GM21529 (cell line): ENCODE measurements around the gene SNX25.

Source experiments
- ATAC-seq: cut with Tn5 transposase; IDR thresholded peaks from one replicate; pipeline ENCODE4 v1.9.1; 2021; ENCODE audit not compliant: unreplicated experiment

The SNX25 gene

DNA sequence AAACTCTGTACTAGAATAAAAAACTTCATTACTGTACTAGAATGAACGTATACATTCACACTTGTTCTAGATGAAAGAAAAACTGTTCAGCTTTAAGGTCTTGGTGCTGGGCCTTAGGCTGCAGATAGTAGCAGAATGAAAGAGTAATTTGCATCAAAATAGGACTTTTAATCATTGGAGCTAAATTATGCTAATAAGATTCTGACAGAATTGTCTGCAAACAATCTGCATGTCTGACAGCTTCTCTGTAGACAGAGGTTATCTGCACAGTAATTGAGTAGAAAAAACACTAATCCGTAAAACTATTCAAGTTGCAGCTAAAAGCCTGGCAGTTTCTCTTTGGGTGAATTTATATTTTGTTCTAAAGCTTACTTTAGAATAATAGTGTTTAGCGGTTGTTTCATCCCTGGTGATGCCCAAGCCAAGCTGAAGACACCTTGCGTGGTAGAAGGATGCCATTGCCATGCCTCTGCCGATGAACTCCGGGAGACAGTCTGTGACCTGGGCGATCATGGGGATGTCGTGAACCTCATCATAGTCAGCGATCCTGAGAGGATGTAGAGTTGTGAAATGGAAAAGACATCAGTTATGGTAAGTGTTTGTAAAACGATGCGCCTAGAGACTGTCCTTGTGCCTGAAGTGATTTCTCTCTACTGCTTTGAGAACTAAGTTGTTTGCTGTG is 161.0 kb downstream of the SNX25 start:
- ATAC-seq, result no peak

DNA sequence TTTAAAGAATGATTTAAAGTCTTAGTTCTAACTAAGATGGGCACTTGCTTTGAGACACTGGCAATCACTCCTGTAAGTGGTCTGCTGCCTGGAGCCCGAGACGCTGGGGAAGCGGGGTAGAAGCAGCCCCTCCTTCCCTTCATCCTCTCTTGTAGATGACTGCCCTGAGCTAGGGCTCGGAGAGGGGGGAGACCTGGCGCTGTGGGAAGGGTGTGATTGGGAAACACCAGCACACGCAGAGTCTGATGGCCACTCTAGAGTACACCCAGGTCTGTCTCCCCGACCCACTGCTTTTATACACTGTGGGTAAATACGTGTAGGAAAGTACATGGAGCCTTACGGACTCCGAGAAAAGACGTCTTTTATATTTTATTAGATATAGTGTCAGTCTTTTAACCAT is 162.3 kb downstream of the SNX25 start:
- no peak for ATAC-seq

DNA sequence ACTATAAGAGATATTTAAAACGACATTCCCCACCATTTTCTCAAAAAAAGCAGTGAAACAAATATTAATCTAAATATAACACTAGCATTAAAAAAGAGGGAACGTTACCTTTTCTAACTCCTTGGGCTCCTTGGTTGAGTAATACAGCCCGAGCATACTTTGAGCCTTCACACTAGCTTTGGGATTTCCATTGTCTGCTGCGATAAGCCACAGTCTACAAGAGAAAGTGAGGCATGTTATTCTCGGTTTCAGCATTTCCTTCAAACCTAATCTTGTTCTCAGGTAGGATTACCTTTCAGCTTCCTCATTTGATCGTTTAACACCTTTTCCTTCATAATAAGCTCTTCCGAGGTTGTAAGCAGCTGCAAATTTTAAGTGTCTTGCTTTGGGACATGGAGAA is 164.6 kb downstream of the SNX25 start:
- no peak for ATAC-seq

DNA sequence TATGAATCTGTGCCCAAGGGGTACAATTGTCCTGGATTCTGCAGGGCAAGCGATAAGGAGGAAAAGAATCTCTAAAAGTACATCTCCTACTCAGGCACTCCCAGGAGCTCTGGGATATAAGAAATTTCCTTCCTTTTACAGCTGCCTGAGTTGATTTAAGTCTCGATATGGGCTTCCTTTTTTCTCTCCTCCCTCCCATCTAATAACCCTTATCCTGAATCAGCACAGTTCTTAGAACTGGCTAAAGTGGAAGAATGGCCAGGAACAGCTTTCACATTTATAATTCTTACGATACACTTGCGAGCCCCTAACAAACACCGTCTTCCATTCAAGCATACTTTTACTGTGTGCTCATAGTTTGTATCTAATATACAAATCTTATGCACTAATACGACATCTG is 165.2 kb downstream of the SNX25 start:
- ATAC-seq, result no peak

DNA sequence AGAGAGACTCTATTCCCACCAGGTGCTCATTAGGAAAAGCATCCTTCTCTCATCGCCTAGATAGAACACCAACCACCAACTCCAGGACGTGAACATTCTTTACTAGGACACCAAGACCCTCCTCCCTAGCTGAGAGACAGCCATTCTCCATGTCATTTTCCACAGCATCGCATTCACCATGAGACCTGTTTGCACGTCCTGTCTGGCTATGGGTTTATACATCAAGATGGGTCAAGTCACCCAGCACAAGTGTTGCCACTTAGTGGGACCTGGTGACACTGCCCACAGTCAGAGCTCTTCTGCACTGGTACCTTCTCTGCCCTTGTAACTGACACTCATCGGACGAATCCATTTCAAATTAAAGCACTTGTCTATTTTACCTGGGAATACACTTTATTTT is 168.9 kb downstream of the SNX25 start:
- ATAC-seq, result no peak

DNA sequence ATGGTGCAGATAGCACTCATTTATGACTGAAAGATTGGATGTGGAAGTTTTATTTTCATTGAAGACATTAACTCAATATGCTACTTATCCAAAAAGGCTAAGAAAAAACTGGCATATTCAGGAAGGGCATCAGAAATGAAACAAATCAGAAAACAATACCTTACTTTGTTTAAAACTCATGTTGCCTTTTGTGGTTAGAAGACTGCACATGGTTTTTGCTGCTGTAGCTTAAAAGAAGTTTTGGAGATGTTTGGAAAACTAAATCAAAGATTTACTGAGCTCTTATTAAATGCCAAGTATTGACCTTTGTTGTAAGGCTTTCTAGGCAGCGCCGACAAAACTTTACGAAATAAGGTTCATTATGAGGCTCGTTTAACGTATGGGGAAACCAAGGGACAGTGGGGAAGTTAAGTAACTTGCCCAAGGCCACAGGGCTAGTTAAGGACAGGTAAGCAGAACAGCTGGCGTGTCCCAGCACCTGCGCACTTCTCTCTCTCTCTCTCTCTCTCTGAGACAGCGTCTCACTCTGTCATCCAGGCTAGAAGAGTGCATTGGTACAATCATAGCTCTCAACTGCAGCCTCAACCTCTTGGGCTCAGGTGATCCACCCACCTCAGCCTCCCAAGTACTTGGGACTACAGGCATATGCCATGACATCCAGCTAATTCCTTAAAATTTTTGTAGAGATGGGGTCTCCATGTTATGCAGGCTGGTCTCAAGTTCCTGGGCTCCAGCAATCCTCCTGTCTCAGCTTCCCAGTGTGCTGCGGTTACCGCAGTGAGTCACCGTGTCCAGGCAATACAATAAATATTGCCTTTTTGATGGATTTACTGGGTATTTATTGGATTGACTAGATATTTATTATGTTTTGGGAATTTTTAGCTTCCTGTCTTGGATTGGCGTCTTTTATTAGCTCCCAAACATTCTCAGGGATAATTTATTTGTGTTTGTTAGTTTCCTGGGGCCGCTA is 170.2 kb downstream of the SNX25 start:
- ATAC-seq, result no peak

DNA sequence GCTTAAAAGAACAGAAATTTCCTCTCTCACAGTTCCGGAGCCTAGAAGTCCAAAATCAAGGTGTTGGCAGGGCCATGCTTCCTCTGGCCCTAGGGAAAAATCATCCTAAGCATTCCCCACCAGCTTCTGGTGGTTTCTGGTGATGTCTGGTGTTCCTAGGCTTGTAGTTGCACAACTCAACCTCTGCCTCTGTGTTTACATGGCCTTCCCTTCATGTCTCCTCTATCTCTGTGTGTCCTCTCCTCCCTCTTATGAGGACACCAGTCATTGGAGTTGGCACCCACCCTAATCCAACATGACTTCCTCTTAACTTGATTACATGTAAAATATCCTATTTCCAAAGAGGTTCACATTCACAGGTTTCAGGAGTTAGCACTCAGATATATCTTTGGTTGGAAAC is 170.9 kb downstream of the SNX25 start:
- ATAC-seq, result no peak

DNA sequence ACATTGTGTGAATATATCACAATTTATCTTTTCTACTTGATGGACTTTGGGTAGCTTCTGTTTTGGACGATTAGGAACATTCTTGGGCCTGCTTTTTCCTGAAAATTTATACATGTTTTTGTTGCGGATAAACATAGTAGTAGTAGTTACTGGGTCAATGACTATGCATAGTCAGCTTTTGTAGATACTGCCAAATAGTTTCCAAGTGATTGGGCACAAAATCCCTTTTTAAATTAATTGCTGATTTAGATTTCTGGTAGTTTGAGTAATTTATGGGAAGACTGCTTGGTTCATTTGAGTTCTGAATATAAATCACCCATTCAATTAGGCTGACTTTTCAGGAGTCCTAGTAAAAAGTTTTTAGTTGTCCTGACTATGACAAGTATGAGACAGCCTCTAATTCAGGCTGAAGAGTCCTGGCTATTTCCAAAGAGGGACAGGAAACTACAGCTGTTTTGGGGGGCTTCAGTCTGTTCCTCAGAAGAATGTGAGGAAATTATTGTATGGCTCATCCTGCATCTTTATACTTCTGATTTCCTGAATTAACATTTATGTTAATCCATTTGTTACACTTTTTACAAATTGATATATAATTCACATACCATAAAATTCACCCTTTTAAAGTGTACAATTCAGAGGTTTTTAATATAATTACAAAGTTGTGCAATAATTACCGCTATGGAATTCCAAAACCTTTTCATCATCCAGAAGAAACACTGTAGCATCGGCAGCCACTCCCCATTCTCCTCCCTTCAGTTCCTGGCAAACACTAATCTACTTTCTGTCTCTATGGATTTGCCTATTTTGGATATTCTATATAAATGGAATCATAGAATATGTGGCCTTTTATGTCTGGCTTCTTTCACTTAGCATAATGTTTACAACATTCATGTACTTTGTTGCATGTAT is 172.1 kb downstream of the SNX25 start:
- ATAC-seq, result no peak

DNA sequence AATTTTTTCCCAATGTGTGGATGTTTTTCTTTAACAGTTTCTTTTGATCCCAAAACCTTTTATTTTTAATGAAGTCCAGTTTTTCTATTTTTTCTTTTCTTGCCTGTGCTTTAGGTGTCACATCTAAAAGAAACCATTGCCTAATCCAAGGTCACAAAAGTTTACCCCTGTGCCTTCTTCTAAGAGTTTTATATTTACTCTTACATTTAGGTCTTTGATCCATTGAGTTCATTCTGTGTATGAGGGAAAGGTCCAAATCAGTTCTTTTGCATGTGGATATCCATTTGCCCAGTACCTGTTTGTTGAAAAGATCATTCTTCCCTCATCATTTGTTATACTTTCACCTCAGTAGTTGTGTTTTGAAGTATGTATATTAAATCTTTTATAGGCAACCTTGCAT is 173.4 kb downstream of the SNX25 start:
- no peak for ATAC-seq

DNA sequence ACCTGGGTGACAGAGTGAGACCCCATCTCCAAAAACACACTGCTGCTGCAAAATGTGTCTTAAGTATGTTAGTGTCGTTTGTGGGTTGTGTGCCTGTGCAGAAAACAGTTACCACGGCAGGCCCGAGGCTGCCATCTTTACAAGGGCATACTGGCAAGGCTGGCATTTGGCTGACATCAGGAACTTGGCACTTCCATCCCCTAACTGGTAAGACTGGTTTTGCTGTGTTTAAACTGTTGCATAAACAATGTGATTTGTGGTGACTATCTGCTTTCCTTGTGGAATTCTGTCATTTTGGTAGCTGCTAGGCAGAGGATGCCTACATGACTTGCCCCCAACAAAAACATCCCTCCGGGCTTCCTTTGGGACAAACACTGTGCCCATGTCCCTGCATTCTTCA is 174.1 kb downstream of the SNX25 start:
- ATAC-seq, result no peak

DNA sequence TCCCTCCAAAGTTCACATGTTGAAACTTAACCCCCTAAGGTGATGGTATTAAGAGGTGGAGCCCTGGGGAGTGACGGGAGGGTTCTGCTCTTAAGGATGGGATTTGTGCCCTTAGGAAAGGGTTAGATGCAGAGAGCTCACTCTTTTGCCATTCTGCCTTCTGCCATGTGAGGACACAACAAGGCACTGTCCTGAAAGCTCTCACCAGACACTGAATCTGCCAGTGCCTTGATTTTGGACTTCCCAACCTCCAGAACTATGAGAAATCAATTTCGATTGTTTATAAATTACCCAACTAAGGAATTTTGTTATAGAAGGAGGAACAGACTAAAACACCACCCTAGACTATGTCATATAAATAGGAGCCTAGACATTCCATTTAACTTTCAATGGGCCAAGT is 174.7 kb downstream of the SNX25 start:
- no peak for ATAC-seq

DNA sequence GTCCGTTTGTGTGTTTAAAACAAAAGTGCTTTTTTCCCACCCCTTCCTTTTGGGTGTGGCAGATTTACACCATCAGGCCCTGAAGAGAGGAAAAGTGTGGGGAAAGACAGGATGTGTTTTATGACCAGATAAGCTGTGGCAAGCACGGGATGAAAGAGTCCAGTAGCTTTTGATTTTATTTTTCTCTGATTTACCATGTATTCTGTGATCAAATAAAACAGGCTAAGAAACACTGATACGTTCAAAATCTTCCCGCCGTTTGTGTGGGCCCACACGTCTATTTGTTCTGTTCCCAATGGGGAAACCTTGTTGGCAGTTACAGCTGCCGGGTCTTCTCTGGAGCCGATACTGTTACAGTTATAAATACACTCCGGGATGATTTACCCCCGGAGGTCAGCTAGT is 175.5 kb downstream of the SNX25 start:
- ATAC-seq, result no peak

DNA sequence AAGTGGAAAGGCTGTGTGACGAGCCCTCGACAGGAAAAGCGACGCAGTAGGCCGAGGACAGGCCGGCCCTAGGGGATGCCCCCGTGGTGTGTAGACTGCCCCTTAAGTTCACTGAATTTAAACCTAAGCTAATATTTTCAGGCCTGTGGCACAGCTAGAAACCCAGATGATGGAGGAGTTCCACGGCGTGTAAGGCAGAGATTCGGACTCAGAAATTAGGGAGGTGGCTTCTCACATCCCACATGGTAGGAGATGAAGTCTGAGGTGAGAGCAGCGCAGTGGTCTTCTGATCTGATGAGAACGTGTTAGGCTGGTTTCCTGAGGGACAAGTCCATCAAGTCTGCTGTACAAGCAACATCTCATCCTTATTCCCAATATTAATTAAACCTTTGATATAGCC is 178.6 kb downstream of the SNX25 start:
- ATAC-seq, result no peak

DNA sequence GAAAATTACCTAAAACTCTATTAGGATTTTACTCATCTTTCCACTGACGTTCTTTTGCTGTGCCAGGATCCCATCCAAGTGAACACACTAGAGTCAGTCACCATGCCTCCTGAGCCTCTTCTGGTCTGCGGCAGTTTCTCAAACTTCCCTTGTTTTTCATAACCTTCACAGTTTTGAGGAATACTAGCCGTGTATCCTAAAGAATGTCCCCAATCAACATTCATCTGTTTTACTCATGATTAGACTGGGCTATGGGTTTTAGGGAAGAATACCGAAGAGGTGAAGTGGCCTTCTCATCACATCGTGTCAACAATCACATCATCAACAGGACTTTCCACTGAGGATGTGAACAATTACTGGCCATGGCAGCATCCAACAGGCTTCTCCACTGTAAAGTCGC is 181.5 kb downstream of the SNX25 start:
- ATAC-seq, result no peak

DNA sequence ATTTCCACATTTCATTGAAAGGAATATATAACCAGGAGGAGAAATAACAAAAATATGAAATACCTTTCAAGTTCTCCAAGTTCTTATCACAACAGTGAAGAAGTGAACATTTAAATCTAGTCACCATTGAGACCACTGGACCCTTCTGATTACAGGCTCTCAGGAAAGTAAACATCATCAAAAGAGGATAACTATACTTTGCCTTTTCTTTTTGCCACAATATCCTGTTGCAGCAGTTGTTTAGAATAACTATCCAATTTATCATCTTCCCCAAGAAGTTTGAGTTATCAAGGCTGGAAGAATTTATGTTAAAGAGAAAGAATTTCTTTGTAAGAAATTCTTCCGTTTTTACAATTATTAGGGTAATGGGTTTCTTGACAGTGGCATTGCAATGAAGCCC is 182.8 kb downstream of the SNX25 start:
- no peak for ATAC-seq

DNA sequence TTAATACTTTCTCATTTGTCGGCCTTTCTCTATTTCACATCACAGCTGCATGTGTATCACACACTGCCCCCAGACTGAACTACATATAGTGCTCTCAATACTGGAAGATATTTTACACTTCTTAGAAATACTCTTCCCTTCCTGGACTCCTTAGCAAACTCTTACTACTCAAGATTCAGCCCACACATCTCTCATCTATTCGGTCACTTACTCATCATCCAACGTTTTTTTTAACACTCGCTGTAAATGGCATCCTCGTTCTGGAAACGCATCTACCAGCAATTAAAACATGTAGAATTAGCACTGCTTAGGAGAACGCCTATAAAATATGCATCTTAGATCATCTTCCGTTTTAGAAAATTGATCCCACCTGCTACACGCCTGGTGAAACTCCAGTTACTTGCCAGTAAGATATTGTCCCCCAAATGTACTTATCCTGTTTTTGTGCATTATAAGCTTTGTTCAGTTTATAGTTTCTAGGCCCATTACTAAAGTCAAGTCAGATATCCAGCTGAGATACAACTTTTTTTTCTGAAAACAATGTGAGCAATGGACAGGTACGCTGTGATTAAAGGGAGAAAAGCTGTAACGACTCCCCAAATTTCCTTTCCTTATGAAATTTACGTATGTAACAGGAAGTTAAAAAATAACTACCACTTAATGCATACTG is 185.3 kb downstream of the SNX25 start:
- ATAC-seq, result no peak

DNA sequence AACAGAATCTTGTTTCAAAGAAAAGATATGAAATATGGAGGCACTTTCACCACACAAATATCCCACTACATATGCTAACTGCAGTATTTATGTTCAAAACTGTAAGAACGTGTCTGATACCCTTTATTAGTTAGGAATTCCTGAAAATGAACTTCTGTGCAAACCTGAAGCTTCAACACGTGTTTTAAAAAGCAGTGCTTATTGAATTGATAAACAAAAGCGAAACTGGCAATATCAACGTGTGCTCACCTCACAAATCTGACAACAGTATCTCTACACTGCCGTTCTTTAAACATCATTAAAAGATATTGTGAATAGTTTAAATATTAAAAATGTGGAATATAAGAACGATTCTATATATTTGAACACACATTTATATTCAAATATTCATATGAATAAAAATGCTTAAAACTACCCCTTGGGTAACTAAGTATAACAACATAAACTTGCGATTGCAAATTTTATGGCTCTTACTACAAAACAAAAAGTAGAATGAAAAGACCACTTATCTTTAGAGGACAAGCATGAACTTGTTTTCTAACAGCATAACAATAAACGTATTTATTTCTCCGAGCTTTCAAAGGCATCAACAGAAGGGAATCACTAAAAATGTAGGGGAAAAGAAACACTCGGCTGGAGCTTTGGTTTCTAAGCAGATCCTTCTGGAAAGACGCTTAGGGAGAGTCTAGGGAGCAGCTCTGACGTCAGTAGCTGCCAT is 186.0 kb downstream of the SNX25 start, which contains the start of gene LRP2BP:
LRP2BP (minus strand) TSS at position 687 of the 718 bp plus-strand sequence. CDS start 17,738 bp downstream, outside the sequence.
- no peak for ATAC-seq

DNA sequence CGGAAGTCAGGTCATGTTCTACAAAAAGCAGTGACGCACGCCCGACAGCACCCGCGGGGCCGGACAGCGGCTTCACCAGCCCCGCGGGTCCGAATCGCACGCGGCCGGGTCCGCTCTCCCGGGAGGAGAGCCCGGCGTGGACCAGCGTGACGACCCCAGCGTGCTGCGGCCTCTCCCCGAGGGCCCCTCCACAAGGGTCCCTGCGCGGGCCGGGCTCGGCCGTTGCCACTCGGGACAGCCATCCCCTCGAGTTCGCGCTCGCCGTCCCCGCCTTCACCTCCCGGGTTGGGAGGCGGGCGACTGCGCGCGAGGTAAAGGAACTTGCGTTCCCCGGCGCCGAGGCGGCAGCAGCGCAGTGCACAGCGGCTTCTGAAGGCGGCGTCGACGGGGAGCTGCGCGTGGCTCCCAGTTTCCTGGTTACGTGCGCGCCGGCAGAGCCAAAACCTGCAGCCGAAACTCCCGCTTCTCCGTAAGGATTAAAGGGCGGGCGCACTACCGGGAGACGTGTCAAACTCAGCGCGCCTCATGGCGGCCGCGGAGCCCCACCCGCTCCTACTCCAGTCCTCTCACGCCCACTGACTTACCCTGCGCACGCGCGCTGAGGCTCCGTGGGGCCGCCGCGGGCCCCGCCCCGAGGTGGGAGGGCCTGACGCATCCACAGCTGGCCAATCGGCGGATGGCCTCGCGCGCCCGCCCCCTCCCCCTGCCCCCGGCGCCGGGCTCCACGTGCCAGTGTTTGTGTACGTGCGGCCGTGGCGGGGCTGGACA is 186.7 kb downstream of the SNX25 start:
- peak; percentile 78 for ATAC-seq

DNA sequence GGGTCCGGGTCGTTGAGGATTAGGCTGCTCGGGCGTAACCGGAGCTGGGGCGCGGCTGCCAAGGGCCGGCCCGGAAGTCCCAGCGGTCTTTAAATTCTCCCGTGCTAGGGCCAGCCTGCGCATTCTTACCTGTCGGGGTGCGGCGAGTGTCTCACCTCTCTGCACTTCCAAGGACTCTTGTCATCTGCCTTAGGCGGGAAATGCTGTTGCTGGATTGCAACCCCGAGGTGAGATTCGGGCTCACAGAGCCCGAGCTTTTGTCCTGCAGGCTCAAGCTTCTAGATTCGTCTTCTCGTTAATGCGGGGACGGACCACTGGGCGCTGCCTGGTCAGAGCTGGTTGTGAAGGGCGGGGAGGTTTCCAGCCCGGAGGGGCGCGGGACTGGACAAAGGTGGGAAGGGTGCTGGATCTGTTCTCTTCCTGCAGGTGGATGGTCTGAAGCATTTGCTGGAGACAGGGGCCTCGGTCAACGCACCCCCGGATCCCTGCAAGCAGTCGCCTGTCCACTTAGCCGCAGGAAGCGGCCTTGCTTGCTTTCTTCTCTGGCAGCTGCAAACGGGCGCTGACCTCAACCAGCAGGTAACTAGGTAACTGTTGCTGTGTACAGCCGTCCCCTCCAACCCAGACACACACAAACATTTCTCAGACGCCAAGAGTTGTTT is 187.5 kb downstream of the SNX25 start, which contains the start of gene ANKRD37:
ANKRD37 (plus strand) TSS at position 118 of the 662 bp plus-strand sequence; CDS start at position 201, 83 bp downstream.
- no peak for ATAC-seq
